NOMO-1 (cell line): ENCODE results near the gene APOBEC3F.

ENCODE experiments used
- DNase-seq, 2 experiments: peaks; one replicate each; lab custom pipeline; 2025; ENCODE audit not compliant: unreplicated experiment in 2 of 2; lab: John Stamatoyannopoulos, UW

APOBEC3F gene

DNA sequence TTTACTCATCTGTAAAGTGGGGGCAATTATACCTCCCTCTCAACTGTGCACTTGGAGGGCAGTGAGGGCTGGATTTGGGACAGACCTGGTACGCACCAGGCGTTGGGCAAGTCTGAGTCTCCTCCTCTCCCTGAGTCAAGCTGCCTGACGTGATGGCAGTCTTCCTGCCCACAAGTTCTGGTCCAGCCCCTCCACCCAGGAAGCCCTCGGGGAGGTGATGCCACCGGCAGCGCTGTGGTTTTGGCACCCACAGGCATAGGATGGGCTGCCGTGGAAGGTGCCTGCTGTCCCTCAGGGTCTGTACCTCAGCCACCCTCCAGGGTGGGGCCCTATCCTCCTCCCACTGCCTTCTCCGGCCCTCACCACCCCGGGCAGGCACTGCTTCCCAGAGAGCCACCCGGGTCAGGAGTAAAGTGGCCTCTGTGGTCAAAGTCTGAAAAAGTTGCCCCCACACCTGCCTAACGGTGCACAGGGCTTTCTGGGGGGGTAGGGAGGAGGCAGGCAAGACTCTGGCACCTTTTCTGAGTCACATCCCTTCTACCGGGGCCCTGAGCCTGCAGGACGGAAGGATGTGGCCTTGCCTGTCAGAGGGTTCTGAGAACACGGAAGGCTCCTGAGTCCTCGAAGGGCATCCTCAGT is 49.9 kb downstream of the APOBEC3F start:
- no peak for DNase-seq

GRCh38 chr22:39091126-39092081 is 50.7 kb downstream of the APOBEC3F start:
- no peak for DNase-seq

DNA sequence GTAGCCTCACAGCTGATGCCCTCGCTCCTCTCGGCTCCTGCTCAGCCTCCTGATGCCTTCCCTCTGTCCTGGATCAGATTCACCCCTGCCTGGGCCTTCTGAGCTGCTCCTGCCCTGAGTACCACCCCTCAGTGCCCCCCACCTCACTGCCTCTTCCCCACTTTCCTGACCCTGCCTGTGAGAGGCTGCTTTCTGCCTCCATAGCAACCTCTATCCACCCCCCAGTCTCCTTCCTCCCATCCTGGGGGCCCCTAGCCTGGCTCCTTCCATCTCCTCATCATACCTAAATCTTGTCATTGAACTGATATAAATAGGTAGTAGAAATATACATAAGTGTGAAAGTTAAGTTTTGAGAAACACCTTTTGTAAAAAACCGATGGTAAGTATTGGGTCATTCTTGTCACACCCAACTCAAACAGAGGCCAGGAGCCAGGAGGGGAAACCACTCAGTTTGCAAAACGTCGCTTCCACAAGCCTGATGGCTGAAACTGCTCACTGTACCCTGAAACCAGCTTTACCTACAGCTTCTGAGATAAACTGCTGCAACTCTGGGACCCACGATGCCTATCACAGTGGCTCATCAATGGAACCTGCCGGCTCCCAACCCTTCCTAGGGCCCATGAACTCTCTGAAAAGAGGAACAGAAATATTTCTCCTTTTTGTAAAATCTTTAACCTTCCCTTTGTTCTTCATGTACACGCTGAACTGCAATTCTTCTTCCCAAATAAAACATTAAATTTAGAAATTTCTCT is 51.6 kb downstream of the APOBEC3F start:
- peak; percentile 27 to 40 for DNase-seq

- DNase-seq: no peak
Observed at GRCh38 chr22:39094717-39095389, 54.2 kb downstream of the APOBEC3F start.

DNA sequence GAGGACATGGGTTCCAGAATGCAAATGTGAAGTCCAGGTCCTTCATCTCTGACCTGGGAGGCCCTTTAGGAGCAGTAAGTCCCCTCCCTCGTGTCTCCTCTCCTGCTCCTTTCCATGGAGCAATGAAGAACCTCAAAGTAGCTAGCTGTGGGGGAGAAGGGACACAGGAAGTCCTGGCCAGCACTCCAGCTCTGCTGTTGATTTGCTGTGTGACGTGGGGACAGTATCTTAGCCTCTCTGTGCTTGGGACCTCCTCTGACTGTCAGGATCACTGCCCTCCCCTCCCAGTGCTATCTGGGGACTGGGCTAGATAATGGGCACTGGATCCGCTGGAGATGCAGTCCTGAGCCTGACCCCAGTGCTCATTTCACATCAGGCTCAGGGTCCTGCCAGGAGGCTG is 55.3 kb downstream of the APOBEC3F start:
- DNase-seq: no peak

- DNase-seq: peak; percentile 64 to 68
Observed at GRCh38 chr22:39097098-39098020, 56.7 kb downstream of the APOBEC3F start, which contains the start of gene APOBEC3H. Gene APOBEC3H, plus strand, starts transcription at chr22:39097244. Its CDS starts 3,035 bp downstream, at chr22:39100279.

GRCh38 chr22:39098026-39098425 is 57.4 kb downstream of the APOBEC3F start:
- no peak for DNase-seq

DNA sequence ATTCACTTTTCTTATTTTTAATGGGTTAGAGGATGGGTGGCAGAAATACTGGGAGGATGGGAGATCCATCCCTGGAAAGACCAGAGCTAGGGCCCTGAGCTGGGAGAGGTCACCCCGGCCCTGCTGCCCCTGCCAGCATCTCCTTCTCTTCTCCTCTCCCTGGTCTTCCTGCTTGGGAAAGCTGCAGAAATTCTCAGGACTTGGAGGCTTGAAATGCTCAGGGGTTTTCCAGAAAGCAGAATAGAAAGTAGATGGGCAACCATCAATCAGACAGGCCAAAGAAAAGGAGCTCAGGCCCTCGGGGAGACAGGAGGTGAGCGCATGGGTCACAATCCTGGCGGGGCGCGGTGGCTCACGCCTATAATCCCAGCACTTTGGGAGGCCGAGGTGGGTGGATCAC is 57.9 kb downstream of the APOBEC3F start:
- DNase-seq: no peak

DNA sequence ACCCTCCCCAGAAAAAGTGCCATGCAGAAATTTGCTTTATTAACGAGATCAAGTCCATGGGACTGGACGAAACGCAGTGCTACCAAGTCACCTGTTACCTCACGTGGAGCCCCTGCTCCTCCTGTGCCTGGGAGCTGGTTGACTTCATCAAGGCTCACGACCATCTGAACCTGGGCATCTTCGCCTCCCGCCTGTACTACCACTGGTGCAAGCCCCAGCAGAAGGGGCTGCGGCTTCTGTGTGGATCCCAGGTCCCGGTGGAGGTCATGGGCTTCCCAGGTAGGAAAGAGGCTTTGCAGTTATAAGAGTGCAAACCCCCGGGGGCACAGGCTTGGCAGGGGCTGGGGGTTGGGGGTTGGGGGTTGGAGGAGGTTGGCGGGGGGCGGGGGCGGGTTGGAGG is 60.6 kb downstream of the APOBEC3F start:
- DNase-seq: no peak

DNA sequence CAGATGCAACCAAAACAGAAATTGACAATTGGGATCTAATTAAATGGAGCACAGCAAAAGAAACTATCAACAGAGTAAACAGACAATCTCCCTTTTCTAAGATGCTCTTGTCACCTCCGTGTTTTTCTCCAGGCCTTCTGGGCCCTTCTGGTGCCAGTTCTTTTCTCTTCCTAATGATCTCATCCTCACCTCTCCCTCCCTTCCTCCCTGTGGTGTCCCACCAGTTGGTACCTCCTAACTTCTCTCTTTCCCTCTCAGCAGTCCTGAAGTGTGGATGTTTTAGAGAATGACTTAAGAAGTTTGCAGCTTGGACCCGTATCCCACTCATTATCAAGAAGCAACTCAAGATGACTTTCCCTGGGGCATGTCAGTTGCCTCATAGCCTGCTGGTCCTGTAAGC is 62.8 kb downstream of the APOBEC3F start:
- no peak for DNase-seq
